Measurements from ENCODE around the gene CD69. TPM values are rescaled to one million over a fixed set of nuclear protein-coding genes. Genes with fewer than 3 reads are reported as not detected.

Gene CD69
- total and polyA plus RNA-seq, 4 donors, result 1.3 to 2.7 (median 1.7) TPM

- Histone ChIP-seq H3K27me3 (ENCODE audit: control insufficient read depth in 4 of 4, insufficient read depth in 4 of 4, low read length in 3 of 4) (no peaks in the 10 kb centered on the region), H3K9me3 (ENCODE audit: control insufficient read depth in 4 of 4, low read length in 3 of 4) (no peaks in the 10 kb centered on the region), H3K4me3 (ENCODE audit: low read depth in 1 of 3, low read length in 3 of 3) (no peak overlapping the region), H3K9ac (ENCODE audit: low read depth in 1 of 2, low read length in 2 of 2) (no peak overlapping the region), H3K27ac (ENCODE audit: low read depth in 1 of 2, low read length in 2 of 2) (no peak overlapping the region), H3K4me1 (ENCODE audit: control insufficient read depth in 4 of 4, insufficient read depth in 4 of 4, low read length in 3 of 4) (peaks cover 0 to 4% (median 0%) of the 10 kb centered on the region in 4 donors), H3K36me3 (ENCODE audit: control insufficient read depth in 4 of 4, insufficient read depth in 3 of 4, low read depth in 1 of 4, low read length in 3 of 4) (no peaks in the 10 kb centered on the region)
- TF ChIP-seq SP1 (IDR thresholded peaks at IDR 0.05) (no peak), HNF4G (IDR thresholded peaks at IDR 0.05) (no peak), NR2F2 (IDR thresholded peaks at IDR 0.05) (no peak), FOXA2 (IDR thresholded peaks at IDR 0.05) (no peak), YY1 (IDR thresholded peaks at IDR 0.05) (no peak), TAF1 (conservative IDR thresholded peaks at IDR 0.05) (no peak), JUND (IDR thresholded peaks at IDR 0.05) (no peak), RXRA (IDR thresholded peaks at IDR 0.05) (no peak), HNF4A (conservative IDR thresholded peaks at IDR 0.05) (no peak), GABPA (IDR thresholded peaks at IDR 0.05 in 1 of 2, conservative IDR thresholded peaks at IDR 0.05 in 1 of 2) (no peak), CTCF (IDR thresholded peaks at IDR 0.05; ENCODE audit: low read depth, low read length, missing input control) (no peak)
- 95% methylated on average over 1 of the region's 1 CpG for WGBS
- no peak for DNase-seq (ENCODE audit: low spot score)
These were observed 49.0 kb downstream of the CD69 start for GRCh38 chr12:9711664-9712063.

GRCh38 chr12:9710584-9711375 is 49.9 kb downstream of the CD69 start:
- H3K27ac ChIP-seq (ENCODE audit: low read depth in 1 of 2, low read length in 2 of 2), result no peak overlapping the region
- no peaks in the 10 kb centered on the region for H3K36me3 ChIP-seq (ENCODE audit: control insufficient read depth in 4 of 4, insufficient read depth in 3 of 4, low read depth in 1 of 4, low read length in 3 of 4)
- H3K4me3 ChIP-seq (ENCODE audit: low read depth in 1 of 3, low read length in 3 of 3), result no peak overlapping the region
- no peaks in the 10 kb centered on the region for H3K27me3 ChIP-seq (ENCODE audit: control insufficient read depth in 4 of 4, insufficient read depth in 4 of 4, low read length in 3 of 4)
- H3K9ac ChIP-seq (ENCODE audit: low read depth in 1 of 2, low read length in 2 of 2), result no peak overlapping the region
- WGBS, result 92% methylated on average over 3 of the region's 3 CpGs
- no peak for TF ChIP-seq RXRA (IDR thresholded peaks at IDR 0.05)
- no peak for TF ChIP-seq EGR1 (IDR thresholded peaks at IDR 0.05; ENCODE audit: low read depth in 2 of 2)
- TF ChIP-seq FOXA2 (IDR thresholded peaks at IDR 0.05), result no peak
- no peak for TF ChIP-seq REST (IDR thresholded peaks at IDR 0.05)
- TF ChIP-seq RAD21 (IDR thresholded peaks at IDR 0.05), result no peak
- no peak for TF ChIP-seq GABPA (IDR thresholded peaks at IDR 0.05 in 1 of 2, conservative IDR thresholded peaks at IDR 0.05 in 1 of 2)
- no peak for TF ChIP-seq CTCF (IDR thresholded peaks at IDR 0.05; ENCODE audit: low read depth, low read length, missing input control)
- TF ChIP-seq HNF4A (conservative IDR thresholded peaks at IDR 0.05), result no peak
- TF ChIP-seq MAX (IDR thresholded peaks at IDR 0.05), result no peak
- TF ChIP-seq JUND (IDR thresholded peaks at IDR 0.05), result no peak
- peaks cover 0 to 4% (median 0%) of the 10 kb centered on the region in 4 donors for H3K4me1 ChIP-seq (ENCODE audit: control insufficient read depth in 4 of 4, insufficient read depth in 4 of 4, low read length in 3 of 4)
- no peak for DNase-seq (ENCODE audit: low spot score)
- H3K9me3 ChIP-seq (ENCODE audit: control insufficient read depth in 4 of 4, low read length in 3 of 4), result no peaks in the 10 kb centered on the region
